ENCODE data around the gene KRT8. TPM values are rescaled to one million over a fixed set of nuclear protein-coding genes. Genes with fewer than 3 reads are reported as not detected.
"Not testable (repeated sequence)": the region's sequence is repeated elsewhere in the genome, so short reads cannot be mapped to it uniquely, and the experiment has no call there.

KRT8 gene
- polyA plus RNA-seq, 1 of the 3 experiments (the other 2 are of a cell fraction) = 49.4 TPM

- no peak overlapping the region for H3K4me3 ChIP-seq (ENCODE audit: low read depth in 2 of 2, low read length in 1 of 2)
- no peak overlapping the region for H3K27ac ChIP-seq (ENCODE audit: low read depth in 2 of 2, low read length in 1 of 2)
- H3K36me3 ChIP-seq (replicated peaks in 1 of 2; ENCODE audit: control insufficient read depth in 1 of 2, insufficient read depth in 2 of 2, low read length in 1 of 2) = no peaks in the 10 kb centered on the region
- H3K4me2 ChIP-seq = no peak overlapping the region
- H4K20me1 ChIP-seq (ENCODE audit: insufficient read depth) = no peaks in the 10 kb centered on the region
- ChIA-PET POLR2A (no interaction called here), CTCF (interaction anchor here (2.8 to 4.1 kb wide), 2 partner anchors 11 to 90 kb away, joined by 24 to 47 read pairs; no protein-coding TSS in a partner anchor)
- no peaks in the 10 kb centered on the region for H3K9me3 ChIP-seq
- H3F3A ChIP-seq (replicated peaks; ENCODE audit: insufficient read depth) = no peaks in the 10 kb centered on the region
- WGBS (ENCODE audit: low lambda C conversion rate) = 87% methylated on average over 3 of the region's 3 CpGs
- H3K27me3 ChIP-seq (ENCODE audit: insufficient read depth) = no peaks in the 10 kb centered on the region
- no peak overlapping the region for H3K9ac ChIP-seq
- no peak for TF ChIP-seq TCF12 (IDR thresholded peaks at IDR 0.05)
- peaks cover 0 to 5% of the 10 kb centered on the region in 2 experiments; a peak in 1 of 4 replicates for H3K4me1 ChIP-seq (ENCODE audit: control insufficient read depth in 1 of 2, insufficient read depth in 2 of 2, low read depth in 1 of 2, low read length in 1 of 2)
- no peaks in the 10 kb centered on the region for H3K79me2 ChIP-seq (ENCODE audit: insufficient read depth)
- no peak for DNase-seq
- H2AFZ ChIP-seq (ENCODE audit: low read depth) = no peak overlapping the region
- no peaks in the 10 kb centered on the region for H3K9me2 ChIP-seq
Observed at GRCh38 chr12:52890417-52890816, 14.5 kb downstream of the KRT8 start.

- CTCF ChIA-PET = interaction anchor here (0.6 to 9.7 kb wide), 107 partner anchors 9 to 1346 kb away, joined by 3 to 485 read pairs (median 5); partner anchors contain the start of genes EIF4B, KRT1, KRT18 and KRT5
- H3K79me2 ChIP-seq (ENCODE audit: insufficient read depth) = no peaks in the 10 kb centered on the region
- POLR2A ChIA-PET = interaction anchor here (0.7 to 1.1 kb wide), 2 partner anchors 41 to 96 kb away, joined by 3 read pairs; no protein-coding TSS in a partner anchor
- H3F3A ChIP-seq (replicated peaks; ENCODE audit: insufficient read depth) = no peaks in the 10 kb centered on the region
- no peak overlapping the region for H2AFZ ChIP-seq (ENCODE audit: low read depth)
- H3K9me2 ChIP-seq = no peaks in the 10 kb centered on the region
- 36% methylated on average over 11 of the region's 13 CpGs for WGBS (ENCODE audit: low lambda C conversion rate)
- no peaks in the 10 kb centered on the region for H3K36me3 ChIP-seq (replicated peaks in 1 of 2; ENCODE audit: control insufficient read depth in 1 of 2, insufficient read depth in 2 of 2, low read length in 1 of 2)
- no peak overlapping the region for H3K27ac ChIP-seq (ENCODE audit: low read depth in 2 of 2, low read length in 1 of 2)
- H3K9me3 ChIP-seq = no peaks in the 10 kb centered on the region
- no peak overlapping the region; a peak in 1 of 4 replicates for H3K4me3 ChIP-seq (ENCODE audit: low read depth in 2 of 2, low read length in 1 of 2)
- no peaks in the 10 kb centered on the region for H4K20me1 ChIP-seq (ENCODE audit: insufficient read depth)
- peak; percentile 86 for DNase-seq
- TF ChIP-seq IRF3 (IDR thresholded peaks at IDR 0.05; ENCODE audit: low read depth, low read length) (no peak), RAD21 (IDR thresholded peaks at IDR 0.05; ENCODE audit: low read length) (peak; percentile 93), SMC3 (IDR thresholded peaks at IDR 0.05; ENCODE audit: low read depth, low read length) (peak; percentile 99)
- TF ChIP-seq, protein P1, sequence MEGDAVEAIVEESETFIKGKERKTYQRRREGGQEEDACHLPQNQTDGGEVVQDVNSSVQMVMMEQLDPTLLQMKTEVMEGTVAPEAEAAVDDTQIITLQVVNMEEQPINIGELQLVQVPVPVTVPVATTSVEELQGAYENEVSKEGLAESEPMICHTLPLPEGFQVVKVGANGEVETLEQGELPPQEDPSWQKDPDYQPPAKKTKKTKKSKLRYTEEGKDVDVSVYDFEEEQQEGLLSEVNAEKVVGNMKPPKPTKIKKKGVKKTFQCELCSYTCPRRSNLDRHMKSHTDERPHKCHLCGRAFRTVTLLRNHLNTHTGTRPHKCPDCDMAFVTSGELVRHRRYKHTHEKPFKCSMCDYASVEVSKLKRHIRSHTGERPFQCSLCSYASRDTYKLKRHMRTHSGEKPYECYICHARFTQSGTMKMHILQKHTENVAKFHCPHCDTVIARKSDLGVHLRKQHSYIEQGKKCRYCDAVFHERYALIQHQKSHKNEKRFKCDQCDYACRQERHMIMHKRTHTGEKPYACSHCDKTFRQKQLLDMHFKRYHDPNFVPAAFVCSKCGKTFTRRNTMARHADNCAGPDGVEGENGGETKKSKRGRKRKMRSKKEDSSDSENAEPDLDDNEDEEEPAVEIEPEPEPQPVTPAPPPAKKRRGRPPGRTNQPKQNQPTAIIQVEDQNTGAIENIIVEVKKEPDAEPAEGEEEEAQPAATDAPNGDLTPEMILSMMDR (IDR thresholded peaks at IDR 0.05) = peak; percentile 98
- TF ChIP-seq, protein P2, sequence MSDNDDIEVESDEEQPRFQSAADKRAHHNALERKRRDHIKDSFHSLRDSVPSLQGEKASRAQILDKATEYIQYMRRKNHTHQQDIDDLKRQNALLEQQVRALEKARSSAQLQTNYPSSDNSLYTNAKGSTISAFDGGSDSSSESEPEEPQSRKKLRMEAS (IDR thresholded peaks at IDR 0.05; ENCODE audit: low read depth) = no peak
- no peaks in the 10 kb centered on the region; a peak in 1 of 4 replicates for H3K4me1 ChIP-seq (ENCODE audit: control insufficient read depth in 1 of 2, insufficient read depth in 2 of 2, low read depth in 1 of 2, low read length in 1 of 2)
- H3K9ac ChIP-seq = no peak overlapping the region
- H3K27me3 ChIP-seq (ENCODE audit: insufficient read depth) = no peaks in the 10 kb centered on the region
- no peak overlapping the region for H3K4me2 ChIP-seq
Observed at GRCh38 chr12:52884526-52885293, 20.2 kb downstream of the KRT8 start.

GRCh38 chr12:52880499-52880898 lies 24.4 kb downstream of the KRT8 start:
- 38% methylated on average over 7 of the region's 8 CpGs for WGBS (ENCODE audit: low lambda C conversion rate)
- not testable (repeated sequence) for H3K9me2 ChIP-seq
- CTCF ChIA-PET = interaction anchor here (0.8 to 9.7 kb wide), 77 partner anchors 9 to 855 kb away, joined by 3 to 485 read pairs (median 6); partner anchors contain the start of genes KRT74, KRT84 and KRT85

More at GRCh38 chr12:52880499-52880898, 24.4 kb downstream of the KRT8 start:
- H3K4me3 ChIP-seq (ENCODE audit: low read depth in 2 of 2, low read length in 1 of 2); H3K36me3 ChIP-seq (replicated peaks in 1 of 2; ENCODE audit: control insufficient read depth in 1 of 2, insufficient read depth in 2 of 2, low read length in 1 of 2); H3K4me1 ChIP-seq (ENCODE audit: control insufficient read depth in 1 of 2, insufficient read depth in 2 of 2, low read depth in 1 of 2, low read length in 1 of 2); H2AFZ ChIP-seq (ENCODE audit: low read depth); H3K79me2 ChIP-seq (ENCODE audit: insufficient read depth); H3K27me3 ChIP-seq (ENCODE audit: insufficient read depth); H3K9ac ChIP-seq; H3K27ac ChIP-seq (ENCODE audit: low read depth in 2 of 2, low read length in 1 of 2); H3K9me3 ChIP-seq; H4K20me1 ChIP-seq (ENCODE audit: insufficient read depth); POLR2A ChIA-PET; H3F3A ChIP-seq (replicated peaks; ENCODE audit: insufficient read depth); DNase-seq: not testable (repeated sequence)
- 0 out of 2 replicates have a peak overlapping the region, but pooled peaks have one; percentile 60 for H3K4me2 ChIP-seq

Data from SK-N-SH (cell line).